SU-DHL-6 (cell line): ENCODE measurements around the gene CST9L.

ENCODE experiments used
- H2AFZ ChIP-seq: fragments of 200-600 bp; sonication (generic); 2 replicates; pipeline ENCODE4 v1.6.1; 2014; ENCODE audit warnings: low read depth, mild to moderate bottlenecking, moderate library complexity, mixed read lengths, antibody characterized with exemption, low read length; ENCODE audit not compliant: severe bottlenecking
- H3F3A ChIP-seq: fragments of 200-600 bp; shearing (Covaris generic); 2 replicates; pipeline ENCODE4 v1.6.0; 2016; ENCODE audit warnings: antibody characterized with exemption, mild to moderate bottlenecking; ENCODE audit not compliant: insufficient read depth
- H3K27ac ChIP-seq: fragments of 200-600 bp; sonication (generic); 2 replicates; pipeline ENCODE4 v1.5.1; 2016; ENCODE audit warnings: low read depth, mild to moderate bottlenecking, low read length, moderate library complexity, mixed read lengths
- H3K27me3 ChIP-seq: fragments of 200-600 bp; sonication (generic), shearing (Covaris generic); 2 replicates; pipeline ENCODE4 v1.6.0; 2014; ENCODE audit warnings: mild to moderate bottlenecking, low read length
- H3K36me3 ChIP-seq: fragments of 200-600 bp; sonication (generic); 2 replicates; pipeline ENCODE4 v1.6.1; 2014; ENCODE audit warnings: mild to moderate bottlenecking, low read length, mixed read lengths
- H3K4me2 ChIP-seq: fragments of 300-600, 200-600 bp; shearing (Covaris generic), sonication (generic); 2 replicates; pipeline ENCODE4 v1.6.0; 2014; ENCODE audit warnings: low read length, low read depth, mild to moderate bottlenecking; ENCODE audit not compliant: poor library complexity, severe bottlenecking
- H3K4me3 ChIP-seq: fragments of 200-600 bp; sonication (generic); 2 replicates; pipeline ENCODE4 v1.5.1; 2014; ENCODE audit warnings: antibody characterized with exemption, low read length, mild to moderate bottlenecking, mixed read lengths; ENCODE audit not compliant: insufficient read depth, poor library complexity, severe bottlenecking
- H3K79me2 ChIP-seq: fragments of 200-600 bp; sonication (generic); 2 replicates; pipeline ENCODE4 v1.6.1; 2014; ENCODE audit warnings: mild to moderate bottlenecking, low read length, moderate library complexity; ENCODE audit not compliant: insufficient read depth
- H3K9ac ChIP-seq: fragments of 200-600 bp; sonication (generic); 2 replicates; pipeline ENCODE4 v1.7.0; 2014; ENCODE audit warnings: mild to moderate bottlenecking, low read length
- H3K9me2 ChIP-seq: fragments of 200-600 bp; sonication (generic); replicated peaks from 2 replicates; pipeline ENCODE4 v1.6.1; 2014; ENCODE audit warnings: low read length; ENCODE audit not compliant: insufficient read depth
- H3K9me3 ChIP-seq: fragments of 200-600 bp; sonication (generic); 2 replicates; pipeline ENCODE4 v1.6.1; 2014; ENCODE audit warnings: low read length, mixed read lengths; ENCODE audit not compliant: insufficient read depth
- H4K20me1 ChIP-seq: fragments of 200-600 bp; sonication (generic); 2 replicates; pipeline ENCODE4 v1.6.1; 2014; ENCODE audit warnings: low read depth, mild to moderate bottlenecking, antibody characterized with exemption, low read length, moderate library complexity, mixed read lengths
- EZH2phosphoT487 ChIP-seq: fragments of 200-600 bp; sonication (generic), shearing (Covaris generic); conservative IDR thresholded peaks from 2 replicates; pipeline ENCODE4 v1.6.1; 2018; ENCODE audit warnings: mild to moderate bottlenecking, antibody characterized with exemption, low read length, moderate library complexity, mixed read lengths
- TF ChIP-seq, protein P1 (sequence below): fragments of 200-600 bp; sonication (generic); IDR thresholded peaks from one replicate; pipeline ENCODE4 v1.5.1; 2017; ENCODE audit warnings: antibody characterized with exemption, mild to moderate bottlenecking, low read length, moderate library complexity; ENCODE audit not compliant: insufficient read depth, poor library complexity, severe bottlenecking

Gene CST9L

GRCh38 chr20:23588434-23589403 is 20.4 kb upstream of the CST9L start:
- Histone ChIP-seq H3K4me2 (no peak overlapping the region), H3K79me2 (no peaks in the 10 kb centered on the region), H3K4me3 (no peak overlapping the region), H3K9me3 (no peaks in the 10 kb centered on the region), H3K27ac (no peak overlapping the region), H3K27me3 (no peaks in the 10 kb centered on the region), H4K20me1 (no peaks in the 10 kb centered on the region), H3K9me2 (no peaks in the 10 kb centered on the region), H3K9ac (no peak overlapping the region), H2AFZ (no peak overlapping the region), H3K36me3 (no peaks in the 10 kb centered on the region), H3F3A (no peaks in the 10 kb centered on the region)
- no peak for TF ChIP-seq EZH2phosphoT487
- TF ChIP-seq, protein P1, sequence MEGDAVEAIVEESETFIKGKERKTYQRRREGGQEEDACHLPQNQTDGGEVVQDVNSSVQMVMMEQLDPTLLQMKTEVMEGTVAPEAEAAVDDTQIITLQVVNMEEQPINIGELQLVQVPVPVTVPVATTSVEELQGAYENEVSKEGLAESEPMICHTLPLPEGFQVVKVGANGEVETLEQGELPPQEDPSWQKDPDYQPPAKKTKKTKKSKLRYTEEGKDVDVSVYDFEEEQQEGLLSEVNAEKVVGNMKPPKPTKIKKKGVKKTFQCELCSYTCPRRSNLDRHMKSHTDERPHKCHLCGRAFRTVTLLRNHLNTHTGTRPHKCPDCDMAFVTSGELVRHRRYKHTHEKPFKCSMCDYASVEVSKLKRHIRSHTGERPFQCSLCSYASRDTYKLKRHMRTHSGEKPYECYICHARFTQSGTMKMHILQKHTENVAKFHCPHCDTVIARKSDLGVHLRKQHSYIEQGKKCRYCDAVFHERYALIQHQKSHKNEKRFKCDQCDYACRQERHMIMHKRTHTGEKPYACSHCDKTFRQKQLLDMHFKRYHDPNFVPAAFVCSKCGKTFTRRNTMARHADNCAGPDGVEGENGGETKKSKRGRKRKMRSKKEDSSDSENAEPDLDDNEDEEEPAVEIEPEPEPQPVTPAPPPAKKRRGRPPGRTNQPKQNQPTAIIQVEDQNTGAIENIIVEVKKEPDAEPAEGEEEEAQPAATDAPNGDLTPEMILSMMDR: no peak

- TF ChIP-seq, protein P1: no peak
- no peak for TF ChIP-seq EZH2phosphoT487
- H3K9ac ChIP-seq: no peak overlapping the region
- H3K4me3 ChIP-seq: no peak overlapping the region
- no peak overlapping the region for H3K4me2 ChIP-seq
- no peak overlapping the region for H2AFZ ChIP-seq
- H3K79me2 ChIP-seq: no peaks in the 10 kb centered on the region
- no peaks in the 10 kb centered on the region for H3K27me3 ChIP-seq
- H3K27ac ChIP-seq: no peak overlapping the region
- no peaks in the 10 kb centered on the region for H3K9me3 ChIP-seq
- H3K9me2 ChIP-seq: no peaks in the 10 kb centered on the region
- no peaks in the 10 kb centered on the region for H4K20me1 ChIP-seq
- no peaks in the 10 kb centered on the region for H3F3A ChIP-seq
- H3K36me3 ChIP-seq: no peaks in the 10 kb centered on the region
These were observed 19.3 kb upstream of the CST9L start for GRCh38 chr20:23587631-23588030.

DNA sequence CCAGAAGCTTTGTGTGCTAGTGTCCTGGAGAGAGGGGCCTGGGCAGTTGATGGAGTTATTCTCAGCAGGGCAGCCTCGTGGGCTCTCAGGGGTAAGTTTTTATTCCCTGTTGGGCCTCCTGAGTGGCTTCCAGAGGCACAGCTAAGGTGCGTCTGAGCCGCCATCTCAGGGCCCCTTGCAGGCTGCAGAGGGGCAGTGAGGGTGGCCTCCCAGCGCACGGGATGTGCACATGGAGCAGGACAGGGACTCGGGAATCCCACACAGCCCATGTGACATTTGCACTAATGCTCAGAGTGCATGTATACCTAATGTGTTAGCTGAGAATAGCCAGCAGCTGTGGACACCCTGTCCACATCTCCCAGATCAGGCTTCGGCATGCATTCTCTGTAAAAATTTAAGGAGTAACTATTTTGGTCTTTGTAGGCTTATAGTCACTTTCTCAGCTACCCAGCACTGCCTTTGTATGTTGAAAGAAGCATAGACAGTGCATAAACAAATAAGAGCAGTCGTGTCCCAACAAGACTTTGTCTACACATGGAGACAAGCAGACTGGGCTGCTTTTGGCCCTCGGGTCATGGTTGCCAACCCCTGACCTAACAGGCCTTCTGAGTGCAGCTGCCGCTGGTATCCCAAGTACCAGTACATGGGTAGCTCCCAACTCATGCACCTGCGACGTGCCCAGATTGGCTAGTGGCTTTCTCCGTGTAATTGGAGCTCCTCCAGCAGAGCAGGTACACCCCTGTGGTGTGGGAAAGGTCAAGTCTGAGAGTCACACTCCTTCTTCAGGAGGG is 18.6 kb upstream of the CST9L start:
- H2AFZ ChIP-seq: no peak overlapping the region
- TF ChIP-seq, protein P1: no peak
- no peak for TF ChIP-seq EZH2phosphoT487
- H3K9me2 ChIP-seq: no peaks in the 10 kb centered on the region

More for the DNA sequence above, 18.6 kb upstream of the CST9L start:
- Histone ChIP-seq H3K79me2 (no peaks in the 10 kb centered on the region), H3K27ac (no peak overlapping the region), H3K4me3 (no peak overlapping the region), H3K27me3 (no peaks in the 10 kb centered on the region), H3K36me3 (no peaks in the 10 kb centered on the region), H3K9me3 (no peaks in the 10 kb centered on the region), H3F3A (no peaks in the 10 kb centered on the region), H4K20me1 (no peaks in the 10 kb centered on the region), H3K9ac (no peak overlapping the region), H3K4me2 (no peak overlapping the region)
